BLaER1 treated with 17β-estradiol and CSF1 and Interleukin-3, amounts not matched to agents 10 nM and 100 nM (cell line): ENCODE results near the gene NCOA3.
"Not testable (repeated sequence)": the region's sequence is repeated elsewhere in the genome, so short reads cannot be mapped to it uniquely, and the experiment has no call there.

Experiments
- H3K27ac ChIP-seq, 11 experiments: shearing (Covaris generic); formaldehyde crosslinking; 2 replicates each; pipeline ENCODE4 v1.8.1; 2022
- H3K27me3 ChIP-seq, 11 experiments: shearing (Covaris generic); formaldehyde crosslinking; 2 replicates each; pipeline ENCODE4 v1.8.1; 2022
- H3K36me3 ChIP-seq, 11 experiments: shearing (Covaris generic); formaldehyde crosslinking; 2 replicates each; pipeline ENCODE4 v1.8.1; 2022
- H3K4me1 ChIP-seq, 10 experiments: shearing (Covaris generic); formaldehyde crosslinking; 2 replicates each; pipeline ENCODE4 v1.8.1; 2022
- H3K4me2 ChIP-seq, 11 experiments: shearing (Covaris generic); formaldehyde crosslinking; 2 replicates each; pipeline ENCODE4 v1.8.1; 2022
- H3K4me3 ChIP-seq, 10 experiments: shearing (Covaris generic); formaldehyde crosslinking; 2 replicates each; pipeline ENCODE4 v1.8.1; 2022
- H3K9ac ChIP-seq, 11 experiments: shearing (Covaris generic); formaldehyde crosslinking; 2 replicates each; pipeline ENCODE4 v1.8.1; 2022
- H3K9me3 ChIP-seq, 11 experiments: shearing (Covaris generic); formaldehyde crosslinking; replicated peaks in 1 of 11; 2 replicates each; pipeline ENCODE4 v1.8.1; 2022
- H4K20me1 ChIP-seq, 11 experiments: shearing (Covaris generic); formaldehyde crosslinking; 2 replicates each; pipeline ENCODE4 v1.8.1; 2022
- Cebpa-rat ChIP-seq, 11 experiments: shearing (Covaris generic); IDR thresholded peaks; 2 replicates each; pipeline ENCODE4 v1.8.1; 2022

The NCOA3 gene

GRCh38 chr20:47581090-47581489, 79.4 kb downstream of the NCOA3 start:
- TF ChIP-seq Cebpa-rat (IDR thresholded peaks at IDR 0.05) = no peak
- no peaks in the 10 kb centered on the region for H3K27me3 ChIP-seq
- H3K27ac ChIP-seq = no peak overlapping the region
- peaks cover 29 to 60% (median 40%) of the 10 kb centered on the region in 10 experiments for H3K4me1 ChIP-seq
- no peak overlapping the region for H3K4me2 ChIP-seq
- no peaks in the 10 kb centered on the region for H3K9me3 ChIP-seq
- H3K4me3 ChIP-seq = no peak overlapping the region
- no peak overlapping the region for H3K9ac ChIP-seq
- H3K36me3 ChIP-seq = peaks cover 25 to 62% (median 38%) of the 10 kb centered on the region in 11 experiments
- peaks cover 0 to 100% (median 20%) of the 10 kb centered on the region in 11 experiments; a peak in 13 of 22 replicates for H4K20me1 ChIP-seq

- H3K4me1 ChIP-seq = peaks cover 13 to 35% (median 19%) of the 10 kb centered on the region in 10 experiments
- H3K4me3 ChIP-seq = no peak overlapping the region
- H3K9ac ChIP-seq = no peak overlapping the region
- H3K4me2 ChIP-seq = no peak overlapping the region
- no peak for TF ChIP-seq Cebpa-rat (IDR thresholded peaks at IDR 0.05)
- no peak overlapping the region for H3K27ac ChIP-seq
- H3K27me3 ChIP-seq = no peaks in the 10 kb centered on the region
- H3K9me3 ChIP-seq = no peaks in the 10 kb centered on the region
- H3K36me3 ChIP-seq = peaks cover 45 to 86% (median 61%) of the 10 kb centered on the region in 11 experiments
- H4K20me1 ChIP-seq = peaks cover 0 to 100% (median 24%) of the 10 kb centered on the region in 11 experiments; a peak in 13 of 22 replicates
Measured at GRCh38 chr20:47583551-47583950, 81.9 kb downstream of the NCOA3 start.

- no peak overlapping the region for H3K4me3 ChIP-seq
- H4K20me1 ChIP-seq = peaks cover 0 to 100% (median 19%) of the 10 kb centered on the region in 11 experiments; a peak in 13 of 22 replicates
- peak overlapping the region in 2 of 11 experiments; percentile 4 to 45; a peak in 2 of 22 replicates for H3K9ac ChIP-seq
- TF ChIP-seq Cebpa-rat (IDR thresholded peaks at IDR 0.05) = no peak
- peaks cover 59 to 90% (median 77%) of the 10 kb centered on the region in 11 experiments for H3K36me3 ChIP-seq
- H3K9me3 ChIP-seq = no peaks in the 10 kb centered on the region
- peak overlapping the region in 6 of 11 experiments; percentile 6 to 31 (median 11); a peak in 5 of 22 replicates for H3K27ac ChIP-seq
- peaks cover 13 to 29% (median 16%) of the 10 kb centered on the region in 10 experiments for H3K4me1 ChIP-seq
- peak overlapping the region; percentile 39 to 68 (median 54) for H3K4me2 ChIP-seq
- no peaks in the 10 kb centered on the region for H3K27me3 ChIP-seq
Measured at GRCh38 chr20:47585087-47585747, 83.5 kb downstream of the NCOA3 start.

- peaks cover 66 to 96% (median 81%) of the 10 kb centered on the region in 11 experiments for H3K36me3 ChIP-seq
- H4K20me1 ChIP-seq = peaks cover 0 to 100% (median 18%) of the 10 kb centered on the region in 11 experiments; a peak in 13 of 22 replicates
- no peaks in the 10 kb centered on the region for H3K9me3 ChIP-seq
- H3K9ac ChIP-seq = no peak overlapping the region
- no peak overlapping the region for H3K4me2 ChIP-seq
- TF ChIP-seq Cebpa-rat (IDR thresholded peaks at IDR 0.05) = no peak
- H3K4me1 ChIP-seq = peaks cover 13 to 29% (median 16%) of the 10 kb centered on the region in 10 experiments
- no peak overlapping the region for H3K4me3 ChIP-seq
- no peaks in the 10 kb centered on the region for H3K27me3 ChIP-seq
- H3K27ac ChIP-seq = no peak overlapping the region
Measured at GRCh38 chr20:47586649-47587294, 85.1 kb downstream of the NCOA3 start.

- Histone ChIP-seq H3K27ac (no peak overlapping the region), H4K20me1 (peaks cover 0 to 100% (median 12%) of the 10 kb centered on the region in 11 experiments; a peak in 13 of 22 replicates), H3K4me1 (peaks cover 14 to 27% (median 17%) of the 10 kb centered on the region in 10 experiments), H3K36me3 (peaks cover 67 to 96% (median 76%) of the 10 kb centered on the region in 11 experiments), H3K9ac (no peak overlapping the region), H3K9me3 (peaks cover 0 to 6% (median 3%) of the 10 kb centered on the region in 11 experiments; a peak in 7 of 22 replicates), H3K4me3 (no peak overlapping the region), H3K4me2 (no peak overlapping the region), H3K27me3 (no peaks in the 10 kb centered on the region)
- no peak for TF ChIP-seq Cebpa-rat (IDR thresholded peaks at IDR 0.05)
Measured at GRCh38 chr20:47588158-47588557, 86.5 kb downstream of the NCOA3 start.

GRCh38 chr20:47591231-47591630, 89.5 kb downstream of the NCOA3 start:
- TF ChIP-seq Cebpa-rat (IDR thresholded peaks at IDR 0.05) = no peak
- Histone ChIP-seq H4K20me1 (peaks cover 0 to 90% (median 11%) of the 10 kb centered on the region in 11 experiments; a peak in 12 of 22 replicates), H3K9ac (no peak overlapping the region), H3K4me3 (no peak overlapping the region), H3K4me2 (no peak overlapping the region), H3K4me1 (peaks cover 0 to 4% (median 0%) of the 10 kb centered on the region in 10 experiments; a peak in 2 of 20 replicates), H3K9me3 (peaks cover 0 to 31% (median 22%) of the 10 kb centered on the region in 11 experiments; a peak in 16 of 22 replicates), H3K27me3 (no peaks in the 10 kb centered on the region), H3K27ac (no peak overlapping the region), H3K36me3 (peaks cover 63 to 93% (median 74%) of the 10 kb centered on the region in 11 experiments)

GRCh38 chr20:47594157-47594556, 92.5 kb downstream of the NCOA3 start:
- Histone ChIP-seq H3K27ac (no peak overlapping the region), H3K4me1 (peaks cover under 1 to 11% (median 5%) of the 10 kb centered on the region in 10 experiments; a peak in 14 of 20 replicates), H4K20me1 (peaks cover 0 to 87% (median 9%) of the 10 kb centered on the region in 11 experiments; a peak in 12 of 22 replicates), H3K9me3 (peaks cover 0 to 50% (median 33%) of the 10 kb centered on the region in 11 experiments; a peak in 16 of 22 replicates), H3K27me3 (no peaks in the 10 kb centered on the region), H3K9ac (no peak overlapping the region), H3K4me3 (no peak overlapping the region), H3K36me3 (peaks cover 51 to 94% (median 64%) of the 10 kb centered on the region in 11 experiments), H3K4me2 (no peak overlapping the region)
- no peak for TF ChIP-seq Cebpa-rat (IDR thresholded peaks at IDR 0.05)

DNA sequence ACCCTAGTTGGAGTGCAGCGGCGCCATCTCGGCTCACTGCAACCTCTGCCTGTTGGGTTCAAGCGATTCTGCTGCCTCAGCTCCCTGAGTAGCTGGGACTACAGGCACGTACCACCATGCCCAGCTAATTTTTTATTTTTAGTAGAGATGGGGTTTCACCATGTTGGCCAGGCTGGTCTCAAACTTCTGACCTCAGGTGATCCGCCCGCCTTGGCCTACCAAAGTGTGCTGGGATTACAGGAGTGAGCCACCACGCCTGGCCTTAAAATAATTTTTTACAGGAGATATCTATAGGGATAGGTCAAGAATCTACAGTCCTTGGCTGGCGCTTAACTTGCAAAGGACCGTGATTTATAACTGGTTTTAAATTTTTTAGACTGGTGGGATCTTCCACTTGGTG, 93.5 kb downstream of the NCOA3 start:
- H3K9ac ChIP-seq, H3K27ac ChIP-seq, H3K27me3 ChIP-seq, H3K4me2 ChIP-seq, H3K4me3 ChIP-seq: not testable (repeated sequence)
- peaks cover 43 to 84% (median 54%) of the 10 kb centered on the region in 11 experiments for H3K36me3 ChIP-seq
- peaks cover 7 to 21% (median 14%) of the 10 kb centered on the region in 10 experiments; a peak in 15 of 20 replicates for H3K4me1 ChIP-seq
- peaks cover 0 to 81% (median 8%) of the 10 kb centered on the region in 11 experiments; a peak in 11 of 22 replicates for H4K20me1 ChIP-seq
- peaks cover 0 to 50% (median 33%) of the 10 kb centered on the region in 11 experiments; a peak in 17 of 22 replicates for H3K9me3 ChIP-seq
